ACC112 (cell line): ENCODE data around the gene NOC3L.

Experiments used
- H2AFZ ChIP-seq: fragments of 200-600 bp; sonication (generic); one replicate; pipeline ENCODE4 v1.6.0; 2017; ENCODE audit warnings: antibody characterized with exemption, low read length; ENCODE audit not compliant: unreplicated experiment
- H3K27ac ChIP-seq: fragments of 200-600 bp; sonication (generic); 2 replicates; pipeline ENCODE4 v1.5.1; 2014; ENCODE audit warnings: low read depth, mild to moderate bottlenecking, antibody characterized with exemption, low read length, moderate library complexity
- H3K27me3 ChIP-seq: fragments of 200-600 bp; sonication (generic); 2 replicates; pipeline ENCODE4 v1.6.1; 2014; ENCODE audit warnings: mild to moderate bottlenecking, antibody characterized with exemption, low read length, moderate library complexity, mixed read lengths; ENCODE audit not compliant: insufficient read depth
- H3K36me3 ChIP-seq: fragments of 200-600 bp; sonication (generic); 2 replicates; pipeline ENCODE4 v1.6.1; 2016; ENCODE audit warnings: mild to moderate bottlenecking, antibody characterized with exemption, low read length, moderate library complexity, mixed read lengths; ENCODE audit not compliant: insufficient read depth
- H3K4me1 ChIP-seq: fragments of 200-600 bp; sonication (generic); one replicate; pipeline ENCODE4 v1.6.1; 2016; ENCODE audit warnings: low read length, mixed read lengths; ENCODE audit not compliant: insufficient read depth, unreplicated experiment, control insufficient read depth
- H3K4me3 ChIP-seq: fragments of 200-600 bp; sonication (generic); 2 replicates; pipeline ENCODE4 v1.5.1; 2014; ENCODE audit warnings: mild to moderate bottlenecking, low read depth, low read length
- H3K79me2 ChIP-seq: fragments of 200-600 bp; sonication (generic); one replicate; pipeline ENCODE4 v1.6.0; 2016; ENCODE audit warnings: low read length; ENCODE audit not compliant: control insufficient read depth, unreplicated experiment, insufficient read depth

NOC3L gene

DNA sequence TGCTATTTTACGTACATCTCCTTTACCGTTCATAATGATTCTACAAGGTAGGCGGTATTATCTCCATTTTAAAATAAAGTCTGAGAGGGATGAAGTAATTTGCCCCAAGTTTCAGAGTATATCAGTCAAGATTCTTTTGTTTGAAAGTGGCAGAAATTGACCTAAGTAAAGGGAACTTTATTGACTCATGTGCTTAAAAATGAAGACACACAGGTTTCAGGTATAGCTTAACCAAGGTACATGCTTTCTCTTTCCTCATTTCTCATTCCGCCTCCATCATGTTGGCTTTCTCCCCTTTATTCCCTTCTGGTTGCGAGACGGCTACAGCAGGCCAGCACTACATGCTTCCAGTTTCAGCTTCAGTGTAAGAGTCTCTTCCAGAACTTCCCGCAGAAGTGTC is 77.5 kb downstream of the NOC3L start:
- H3K4me1 ChIP-seq, result peaks cover 21% of the 10 kb centered on the region
- no peak overlapping the region for H2AFZ ChIP-seq
- no peak overlapping the region for H3K27ac ChIP-seq
- no peak overlapping the region for H3K4me3 ChIP-seq
- no peaks in the 10 kb centered on the region for H3K79me2 ChIP-seq
- peaks cover 10% of the 10 kb centered on the region for H3K36me3 ChIP-seq
- no peaks in the 10 kb centered on the region for H3K27me3 ChIP-seq
